Thyroid gland (tissue), 4 donors: ENCODE data around the gene OR8B12.

Experiments
- CTCF ChIP-seq, 6 experiments: fragments of 200-600 bp in 3 of 6; fragments of 450-650 bp in 3 of 6; sonication (generic) in 3 of 6; IDR thresholded peaks; one replicate each; pipeline ENCODE4 v1.5.1; 2016 to 2019; ENCODE audit warnings: antibody characterized with exemption in 6 of 6, mild to moderate bottlenecking in 2 of 6, inconsistent platforms in 1 of 6, moderate library complexity in 1 of 6
- POLR2A ChIP-seq, 2 donors: fragments of 450-650 bp; IDR thresholded peaks; one replicate each; pipeline ENCODE4 v1.6.1; 2017; ENCODE audit warnings: antibody characterized with exemption in 2 of 2, mild to moderate bottlenecking in 2 of 2, moderate library complexity in 1 of 2

GRCh38 chr11:124581817-124582216 is 38.4 kb upstream of the OR8B12 start:
- TF ChIP-seq POLR2A (IDR thresholded peaks at IDR 0.05) (no peak), CTCF (IDR thresholded peaks at IDR 0.05) (no peak)
